Activated B cell treated with CpG ODN at 0.5 μM for 24 hours (primary cell): ENCODE data around the gene KIRREL2. TPM values are rescaled to one million over a fixed set of nuclear protein-coding genes. Genes with fewer than 3 reads are reported as not detected.
A peak's percentile ranks its signal among the peaks of the same experiment; 100 is the strongest.

Source experiments
- ATAC-seq: fragments of 200-7000 bp; cut with Tn5 transposase; one replicate; pipeline ENCODE4 v1.10.0; 2021; ENCODE audit warnings: low read depth, mild to moderate bottlenecking, moderate library complexity
- CTCF ChIA-PET: fragments of 350-600 bp; sonication (Branson Sonifier 250); formaldehyde crosslinking; loops from one replicate; lab custom pipeline; 2021; ENCODE audit warnings: antibody characterized with exemption; lab: Charles Lee
- POLR2A ChIA-PET: fragments of 350-600 bp; sonication (Branson Sonifier 250); formaldehyde crosslinking; loops from one replicate; lab custom pipeline; 2021; ENCODE audit warnings: antibody characterized with exemption; lab: Charles Lee
- DNase-seq: peaks from one replicate; pipeline ENCODE4 v3.0.0; 2022
- H3K27ac Mint-ChIP-seq: one replicate; pipeline ENCODE4 v1.8.0; 2020; ENCODE audit warnings: mixed read lengths
- H3K27me3 Mint-ChIP-seq: one replicate; pipeline ENCODE4 v1.8.0; 2021; ENCODE audit warnings: mixed read lengths
- H3K36me3 Mint-ChIP-seq: one replicate; pipeline ENCODE4 v1.8.0; 2021; ENCODE audit warnings: low read depth, mixed read lengths
- H3K4me1 Mint-ChIP-seq: one replicate; pipeline ENCODE4 v1.8.0; 2021; ENCODE audit warnings: mixed read lengths
- H3K4me3 Mint-ChIP-seq: one replicate; pipeline ENCODE4 v1.8.0; 2020; ENCODE audit warnings: mild to moderate bottlenecking, mixed read lengths
- H3K9me3 Mint-ChIP-seq: one replicate; pipeline ENCODE4 v1.8.0; 2020; ENCODE audit warnings: mixed read lengths
- CTCF ChIP-seq: fragments of 200-600 bp; IDR thresholded peaks from one replicate; pipeline ENCODE4 v1.8.0; 2022; ENCODE audit warnings: antibody characterized with exemption, mild to moderate bottlenecking
- intact Hi-C: fragments of 100-400 bp; cut with micrococcal nuclease; formaldehyde crosslinking; loops from one replicate; pipeline ENCODE4 v1.15.1; 2024
- total RNA-seq: library from RNA; stranded (reverse); gene quantifications from 2 replicates; pipeline ENCODE4 v1.2.3, GENCODE V29; 2022

KIRREL2 gene
- total RNA-seq, 1 donor from 2014 or later = not detected

- H3K4me3 Mint-ChIP-seq = no peak overlapping the region
- DNase-seq = no peak
- intact Hi-C loops = no loop called here
- POLR2A ChIA-PET = interaction anchor here (0.6 to 0.7 kb wide), 3 partner anchors 18 to 209 kb away, joined by 3 to 7 read pairs (median 4); partner anchors contain the start of gene THAP8
- no peak for TF ChIP-seq CTCF
- H3K27me3 Mint-ChIP-seq = no peaks in the 10 kb centered on the region
- H3K4me1 Mint-ChIP-seq = peaks cover 69% of the 10 kb centered on the region
- CTCF ChIA-PET = no interaction called here
- H3K27ac Mint-ChIP-seq = no peak overlapping the region
- H3K36me3 Mint-ChIP-seq = no peaks in the 10 kb centered on the region
- H3K9me3 Mint-ChIP-seq = no peaks in the 10 kb centered on the region
- ATAC-seq = no peak
Measured at GRCh38 chr19:35911790-35912189, 55.1 kb downstream of the KIRREL2 start.

- no peaks in the 10 kb centered on the region for H3K27me3 Mint-ChIP-seq
- H3K4me3 Mint-ChIP-seq = peak overlapping the region; percentile 39
- ChIA-PET POLR2A (interaction anchor here (0.7 to 2.4 kb wide), 3 partner anchors 13 to 186 kb away, joined by 3 to 20 read pairs (median 9); partner anchors contain the start of gene NFKBID), CTCF (no interaction called here)
- TF ChIP-seq CTCF = no peak
- H3K36me3 Mint-ChIP-seq = no peaks in the 10 kb centered on the region
- intact Hi-C loops = loop anchor here (1.0 kb wide), 2 partner anchors 10 to 15 kb away; no protein-coding TSS in a partner anchor
- no peaks in the 10 kb centered on the region for H3K9me3 Mint-ChIP-seq
- ATAC-seq (peak; percentile 17), DNase-seq (no peak)
- peak overlapping the region; percentile 70 for H3K27ac Mint-ChIP-seq
- H3K4me1 Mint-ChIP-seq = peaks cover 54% of the 10 kb centered on the region
Measured at GRCh38 chr19:35913589-35913988, 56.9 kb downstream of the KIRREL2 start.

- Mint-ChIP-seq H3K36me3 (no peaks in the 10 kb centered on the region), H3K27ac (no peak overlapping the region), H3K9me3 (no peaks in the 10 kb centered on the region), H3K4me1 (peaks cover 36% of the 10 kb centered on the region), H3K27me3 (no peaks in the 10 kb centered on the region), H3K4me3 (no peak overlapping the region)
- no peak for TF ChIP-seq CTCF
- intact Hi-C loops = no loop called here
- ChIA-PET POLR2A (interaction anchor here (2.4 kb wide), 1 partner anchor 15 kb away, joined by 20 read pairs; the partner anchor contains the start of gene NFKBID), CTCF (interaction anchor here (2.3 kb wide), 1 partner anchor 11 kb away, joined by 6 read pairs; no protein-coding TSS in a partner anchor)
- DNase-seq (no peak), ATAC-seq (no peak)
Measured at GRCh38 chr19:35915443-35915842, 58.7 kb downstream of the KIRREL2 start.

Other genes with a start within 250 kb of the KIRREL2 start
- gene HAUS5, start 244.2 kb upstream of the KIRREL2 start, total RNA-seq = 31.5 and 36.1 TPM in 2 replicates
- gene RBM42, start 227.9 kb upstream of the KIRREL2 start, total RNA-seq = 73.6 and 76.1 TPM in 2 replicates
- gene ETV2, start 215.2 kb upstream of the KIRREL2 start, total RNA-seq = 0.32 TPM in 1 of 2 replicates, not detected in the other
- 334 and 401 TPM in 2 replicates for gene COX6B1, start 208.6 kb upstream of the KIRREL2 start, total RNA-seq
- gene UPK1A, start 190.4 kb upstream of the KIRREL2 start, total RNA-seq = not detected in 2 replicates
- 16.4 and 21.4 TPM in 2 replicates for gene ZBTB32, start 152.4 kb upstream of the KIRREL2 start, total RNA-seq
- 65.6 and 65.8 TPM in 2 replicates for gene KMT2B, start 138.9 kb upstream of the KIRREL2 start, total RNA-seq
- gene IGFLR1, start 114.5 kb upstream of the KIRREL2 start, total RNA-seq = 130 and 133 TPM in 2 replicates
- gene U2AF1L4, start 111.5 kb upstream of the KIRREL2 start, total RNA-seq = 41.0 and 46.1 TPM in 2 replicates
- 45.0 and 45.6 TPM in 2 replicates for gene PSENEN, start 111.3 kb upstream of the KIRREL2 start, total RNA-seq
- gene LIN37, start 108.3 kb upstream of the KIRREL2 start, total RNA-seq = 12.2 and 14.3 TPM in 2 replicates
- not detected in 2 replicates for gene HSPB6, start 99.9 kb upstream of the KIRREL2 start, total RNA-seq
- gene PROSER3, start 98.7 kb upstream of the KIRREL2 start, total RNA-seq = 43.7 and 60.5 TPM in 2 replicates
- 9.3 and 15.0 TPM in 2 replicates for gene ARHGAP33, start 81.3 kb upstream of the KIRREL2 start, total RNA-seq
- gene PRODH2, start 44.1 kb upstream of the KIRREL2 start, total RNA-seq = not detected in 2 replicates
- gene NPHS1, start 4.4 kb upstream of the KIRREL2 start, total RNA-seq = 0.18 TPM in 1 of 2 replicates, not detected in the other
- gene APLP1, start 11.7 kb downstream of the KIRREL2 start, total RNA-seq = not detected in 2 replicates
- 120 and 143 TPM in 2 replicates for gene NFKBID, start 43.6 kb downstream of the KIRREL2 start, total RNA-seq
- 2.9 and 3.5 TPM in 2 replicates for gene HCST, start 45.6 kb downstream of the KIRREL2 start, total RNA-seq
- 0.83 TPM in 1 of 2 replicates, not detected in the other for gene TYROBP, start 51.4 kb downstream of the KIRREL2 start, total RNA-seq
- 1.8 TPM in 2 replicates for gene LRFN3, start 79.5 kb downstream of the KIRREL2 start, total RNA-seq
- 20.3 and 21.9 TPM in 2 replicates for gene SDHAF1, start 138.3 kb downstream of the KIRREL2 start, total RNA-seq
- gene SYNE4, start 151.9 kb downstream of the KIRREL2 start, total RNA-seq = 2.1 and 3.7 TPM in 2 replicates
- 32.7 and 39.7 TPM in 2 replicates for gene ALKBH6, start 157.3 kb downstream of the KIRREL2 start, total RNA-seq
- 0.20 and 0.62 TPM in 2 replicates for gene CLIP3, start 176.0 kb downstream of the KIRREL2 start, total RNA-seq
- 2.3 and 2.4 TPM in 2 replicates for gene THAP8, start 197.4 kb downstream of the KIRREL2 start, total RNA-seq
- gene WDR62, start 198.0 kb downstream of the KIRREL2 start, total RNA-seq = 2.7 and 3.3 TPM in 2 replicates